ENCODE data around the gene TAS1R1. TPM values are rescaled to one million over a fixed set of nuclear protein-coding genes. Genes with fewer than 3 reads are reported as not detected.
A peak's percentile ranks its signal among the peaks of the same experiment; 100 is the strongest.

Gene TAS1R1
- total and polyA plus RNA-seq, 11 donors: not detected

- 69 to 74% (median 72%) methylated on average over 9 of the region's 9 CpGs for WGBS, 4 donors
- Histone ChIP-seq H3K27ac (no peak overlapping the region), H3K9me3 (no peaks in the 10 kb centered on the region), H3K4me3 (no peak overlapping the region), H3K4me1 (peaks cover 0 to 2% (median 0%) of the 10 kb centered on the region in 12 donors), H3K36me3 (no peaks in the 10 kb centered on the region), H3K27me3 (no peaks in the 10 kb centered on the region)
- ATAC-seq (no peak), DNase-seq (peak in 1 of 5 donors; percentile 13)
- intact Hi-C loops (cut with DNase I): no loop called here
- TF ChIP-seq POLR2A (IDR thresholded peaks at IDR 0.05) (no peak), CTCF (IDR thresholded peaks at IDR 0.05) (no peak)
These were observed 5.2 kb downstream of the TAS1R1 start for GRCh38 chr1:6560267-6560666.

DNA sequence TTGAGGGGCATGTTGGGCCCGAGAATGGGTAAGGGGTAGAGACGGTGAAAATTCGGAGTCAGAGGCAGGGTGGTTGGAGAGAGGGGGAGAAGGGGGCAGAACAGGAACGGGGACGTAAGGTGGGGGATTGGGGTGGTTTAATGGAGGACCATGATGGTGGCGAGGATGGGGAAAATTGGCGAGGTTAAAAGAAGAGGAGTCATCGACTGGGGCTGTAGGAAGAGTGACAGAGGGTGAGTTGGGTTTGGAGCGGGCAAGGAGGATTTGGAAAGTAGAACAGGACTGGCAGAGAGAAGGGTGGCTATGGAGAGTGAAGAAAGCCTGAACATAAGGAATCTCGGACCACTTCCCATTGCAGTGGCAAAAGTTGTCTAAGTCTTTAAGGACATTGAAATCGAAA lies 13.9 kb downstream of the TAS1R1 start:
- Histone ChIP-seq H3K27ac (no peak overlapping the region), H3K27me3 (no peaks in the 10 kb centered on the region), H3K9me3 (no peaks in the 10 kb centered on the region), H3K36me3 (no peaks in the 10 kb centered on the region), H3K4me1 (no peaks in the 10 kb centered on the region), H3K4me3 (no peak overlapping the region)
- DNase-seq: no peak
- TF ChIP-seq POLR2A (IDR thresholded peaks at IDR 0.05): no peak
- TF ChIP-seq CTCF (IDR thresholded peaks at IDR 0.05): no peak
- 88 to 94% (median 91%) methylated on average over 11 of the region's 11 CpGs for WGBS, 4 donors
- intact Hi-C loops (cut with DNase I): loop anchor here in 1 of 10 donors (5.0 kb wide), 1 partner anchor 68 kb away; no protein-coding TSS in a partner anchor
- ATAC-seq: no peak

GRCh38 chr1:6570100-6570499 lies 15.0 kb downstream of the TAS1R1 start:
- Histone ChIP-seq H3K27me3 (no peaks in the 10 kb centered on the region), H3K4me3 (no peak overlapping the region), H3K9me3 (no peaks in the 10 kb centered on the region), H3K4me1 (no peaks in the 10 kb centered on the region), H3K27ac (no peak overlapping the region), H3K36me3 (no peaks in the 10 kb centered on the region)
- ATAC-seq (no peak), DNase-seq (no peak)
- WGBS, 4 donors: 65 to 77% (median 76%) methylated on average over 3 of the region's 3 CpGs
- TF ChIP-seq CTCF (IDR thresholded peaks at IDR 0.05): no peak
- TF ChIP-seq POLR2A (IDR thresholded peaks at IDR 0.05): no peak
- intact Hi-C loops (cut with DNase I): no loop called here

GRCh38 chr1:6570987-6571386 lies 15.9 kb downstream of the TAS1R1 start:
- TF ChIP-seq CTCF (IDR thresholded peaks at IDR 0.05) (no peak), POLR2A (IDR thresholded peaks at IDR 0.05) (no peak)
- ATAC-seq (no peak), DNase-seq (no peak)
- Histone ChIP-seq H3K4me1 (no peaks in the 10 kb centered on the region), H3K4me3 (no peak overlapping the region), H3K9me3 (no peaks in the 10 kb centered on the region), H3K27me3 (no peaks in the 10 kb centered on the region), H3K36me3 (no peaks in the 10 kb centered on the region), H3K27ac (no peak overlapping the region)
- WGBS, 4 donors: 68 to 77% (median 74%) methylated on average over 5 of the region's 5 CpGs
- intact Hi-C loops (cut with DNase I): no loop called here

All from heart left ventricle (tissue), 16 donors.